Measurements from ENCODE around the gene PTPRM. TPM values are rescaled to one million over a fixed set of nuclear protein-coding genes. Genes with fewer than 3 reads are reported as not detected.

Gene PTPRM
- total RNA-seq, 4 donors from 2014 or later: 21.4 to 41.8 (median 29.6) TPM

DNA sequence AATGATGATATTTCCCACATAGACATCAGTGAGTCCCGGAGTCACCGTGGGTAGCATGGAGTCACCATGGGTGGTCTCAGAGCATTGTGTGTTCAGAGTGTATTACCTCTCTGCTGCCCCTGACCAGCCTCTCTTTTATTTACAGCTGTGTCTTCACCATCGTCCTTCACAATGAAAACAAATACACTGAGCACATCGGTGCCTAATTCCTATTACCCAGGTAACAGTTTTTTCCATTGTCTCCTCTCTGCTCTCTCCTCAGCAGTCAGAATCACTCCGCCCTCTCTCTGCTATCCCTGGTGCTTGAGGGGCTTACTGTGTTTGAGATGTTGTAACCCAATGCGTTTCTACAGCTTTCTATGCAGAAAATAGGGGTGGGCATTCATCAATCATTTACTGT is 680.6 kb downstream of the PTPRM start:
- DNase-seq (ENCODE audit: low spot score in 2 of 2): no peak
- WGBS, 2 donors: 76 to 87% methylated on average over 6 of the region's 6 CpGs
- no peak overlapping the region for H3K4me3 ChIP-seq (ENCODE audit: low read depth, poor library complexity, severe bottlenecking)
- TF ChIP-seq POLR2A (IDR thresholded peaks at IDR 0.05): no peak
- TF ChIP-seq, protein P1, sequence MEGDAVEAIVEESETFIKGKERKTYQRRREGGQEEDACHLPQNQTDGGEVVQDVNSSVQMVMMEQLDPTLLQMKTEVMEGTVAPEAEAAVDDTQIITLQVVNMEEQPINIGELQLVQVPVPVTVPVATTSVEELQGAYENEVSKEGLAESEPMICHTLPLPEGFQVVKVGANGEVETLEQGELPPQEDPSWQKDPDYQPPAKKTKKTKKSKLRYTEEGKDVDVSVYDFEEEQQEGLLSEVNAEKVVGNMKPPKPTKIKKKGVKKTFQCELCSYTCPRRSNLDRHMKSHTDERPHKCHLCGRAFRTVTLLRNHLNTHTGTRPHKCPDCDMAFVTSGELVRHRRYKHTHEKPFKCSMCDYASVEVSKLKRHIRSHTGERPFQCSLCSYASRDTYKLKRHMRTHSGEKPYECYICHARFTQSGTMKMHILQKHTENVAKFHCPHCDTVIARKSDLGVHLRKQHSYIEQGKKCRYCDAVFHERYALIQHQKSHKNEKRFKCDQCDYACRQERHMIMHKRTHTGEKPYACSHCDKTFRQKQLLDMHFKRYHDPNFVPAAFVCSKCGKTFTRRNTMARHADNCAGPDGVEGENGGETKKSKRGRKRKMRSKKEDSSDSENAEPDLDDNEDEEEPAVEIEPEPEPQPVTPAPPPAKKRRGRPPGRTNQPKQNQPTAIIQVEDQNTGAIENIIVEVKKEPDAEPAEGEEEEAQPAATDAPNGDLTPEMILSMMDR (IDR thresholded peaks at IDR 0.05): no peak
- intact Hi-C loops (cut with DNase I; ENCODE audit: low total_unique reads): loop anchor here (2.0 kb wide), 1 partner anchor 75 kb away; no protein-coding TSS in a partner anchor

DNA sequence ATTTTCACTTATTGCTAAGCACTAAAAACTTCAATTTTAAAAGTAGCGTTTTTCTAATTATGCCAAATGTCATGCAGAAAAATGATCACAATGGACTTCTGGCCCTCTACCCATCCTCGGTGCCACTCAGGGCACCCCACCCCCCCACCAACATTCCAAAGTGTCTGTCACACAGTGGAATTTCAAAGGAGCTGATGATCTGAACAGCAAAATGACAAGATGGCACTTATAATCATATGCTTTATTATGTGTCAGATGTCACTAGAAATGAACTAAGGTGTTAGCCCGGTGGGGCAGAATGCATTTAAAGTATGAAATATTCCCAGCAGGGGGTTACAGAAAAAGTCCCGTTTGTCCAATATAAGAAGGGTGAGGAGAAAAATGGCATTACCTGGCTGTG is 681.5 kb downstream of the PTPRM start:
- no peak overlapping the region for H3K4me3 ChIP-seq (ENCODE audit: low read depth, poor library complexity, severe bottlenecking)
- no peak for TF ChIP-seq POLR2A (IDR thresholded peaks at IDR 0.05)
- TF ChIP-seq, protein P1 (IDR thresholded peaks at IDR 0.05): no peak
- intact Hi-C loops (cut with DNase I; ENCODE audit: low total_unique reads): no loop called here
- DNase-seq (ENCODE audit: low spot score in 2 of 2): no peak
- WGBS, 2 donors: 81 to 86% methylated on average over 4 of the region's 4 CpGs

DNA sequence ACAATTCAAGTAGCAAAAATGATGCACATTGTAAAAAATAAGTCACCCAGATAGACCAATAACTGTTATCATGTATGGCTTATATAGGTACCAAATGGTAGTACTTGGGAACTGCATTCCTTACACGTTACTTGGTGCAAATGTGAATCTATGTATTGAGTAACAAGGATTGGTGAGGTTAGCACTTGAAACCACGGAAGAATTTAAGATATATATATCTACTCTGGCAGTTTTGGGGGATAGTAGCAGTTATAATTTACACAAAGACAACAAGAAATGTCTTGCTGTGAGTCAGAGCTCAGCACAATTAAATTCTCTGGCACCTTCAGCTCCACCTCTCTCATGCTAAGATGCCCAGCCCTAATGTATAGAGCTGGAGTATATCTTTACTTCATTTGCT is 682.7 kb downstream of the PTPRM start:
- 79 to 86% methylated on average over 2 of the region's 2 CpGs for WGBS, 2 donors
- no peak for TF ChIP-seq POLR2A (IDR thresholded peaks at IDR 0.05)
- H3K4me3 ChIP-seq (ENCODE audit: low read depth, poor library complexity, severe bottlenecking): no peak overlapping the region
- DNase-seq (ENCODE audit: low spot score in 2 of 2): no peak
- intact Hi-C loops (cut with DNase I; ENCODE audit: low total_unique reads): no loop called here

DNA sequence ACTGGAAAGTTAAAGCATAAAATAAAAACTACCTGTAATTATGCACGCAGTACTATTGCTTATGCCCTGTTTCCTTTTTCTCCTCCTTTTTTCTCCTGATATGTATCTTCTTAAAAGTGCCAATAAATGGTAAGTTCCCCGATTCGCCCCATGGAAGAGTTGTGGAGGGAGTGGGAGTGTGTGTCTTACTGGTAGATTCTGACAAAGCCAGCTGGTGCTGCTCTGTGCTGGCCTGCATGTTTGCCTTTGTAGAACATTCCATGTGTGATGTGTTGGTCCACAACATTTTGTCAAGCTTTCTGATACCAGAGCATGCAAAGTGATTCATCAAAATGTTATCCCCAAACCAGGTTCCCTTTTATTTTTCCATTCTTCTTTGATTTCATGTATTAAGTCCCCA is 685.3 kb downstream of the PTPRM start:
- 94 to 98% methylated on average over 3 of the region's 3 CpGs for WGBS, 2 donors
- intact Hi-C loops (cut with DNase I; ENCODE audit: low total_unique reads): no loop called here
- no peak for TF ChIP-seq POLR2A (IDR thresholded peaks at IDR 0.05)
- TF ChIP-seq, protein P1 (IDR thresholded peaks at IDR 0.05): no peak
- H3K4me3 ChIP-seq (ENCODE audit: low read depth, poor library complexity, severe bottlenecking): no peak overlapping the region
- DNase-seq (ENCODE audit: low spot score in 2 of 2): no peak

DNA sequence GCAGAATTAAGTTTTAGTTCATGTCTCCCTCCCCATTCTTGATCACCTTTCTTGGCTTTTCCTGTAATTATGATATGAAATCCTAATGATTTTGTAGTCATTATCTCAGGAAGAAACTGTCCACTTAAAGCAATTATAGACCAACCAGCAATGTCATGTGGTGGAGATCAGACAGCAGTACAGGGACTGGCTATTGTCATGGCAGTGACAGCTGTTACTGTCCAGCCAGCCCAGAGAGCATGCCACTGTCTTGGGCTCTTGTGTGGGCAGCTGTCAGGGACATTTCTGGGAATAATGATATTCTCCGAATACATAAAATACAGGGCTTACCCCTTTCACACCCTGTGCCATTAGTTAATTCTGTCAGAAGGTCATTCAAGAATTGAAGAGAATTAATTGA is 686.8 kb downstream of the PTPRM start:
- H3K4me3 ChIP-seq (ENCODE audit: low read depth, poor library complexity, severe bottlenecking): no peak overlapping the region
- intact Hi-C loops (cut with DNase I; ENCODE audit: low total_unique reads): no loop called here
- 95 to 100% methylated on average over 1 of the region's 1 CpG for WGBS, 2 donors
- no peak for DNase-seq (ENCODE audit: low spot score in 2 of 2)
- no peak for TF ChIP-seq POLR2A (IDR thresholded peaks at IDR 0.05)
- TF ChIP-seq, protein P1 (IDR thresholded peaks at IDR 0.05): no peak

DNA sequence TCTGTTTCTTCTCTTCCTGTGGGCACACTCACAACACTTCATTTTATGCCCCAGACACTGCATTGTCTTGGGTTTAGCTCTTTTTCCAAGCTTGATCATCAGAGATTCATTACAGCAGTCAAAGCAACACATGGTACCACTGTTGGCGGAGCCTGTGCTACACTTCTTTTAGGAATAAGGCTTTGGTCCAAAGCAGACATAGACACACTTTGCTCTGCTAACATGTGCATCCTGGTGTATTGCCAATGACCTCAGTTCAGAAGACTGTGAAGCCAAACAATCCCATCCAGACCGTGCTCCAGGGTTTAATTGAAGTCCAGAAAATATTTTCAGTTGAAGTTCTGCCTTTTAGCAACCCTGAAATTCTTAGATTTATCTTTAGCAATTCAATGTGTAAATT is 687.5 kb downstream of the PTPRM start:
- H3K4me3 ChIP-seq (ENCODE audit: low read depth, poor library complexity, severe bottlenecking): no peak overlapping the region
- intact Hi-C loops (cut with DNase I; ENCODE audit: low total_unique reads): no loop called here
- DNase-seq (ENCODE audit: low spot score in 2 of 2): no peak
- TF ChIP-seq POLR2A (IDR thresholded peaks at IDR 0.05): no peak
- TF ChIP-seq, protein P1 (IDR thresholded peaks at IDR 0.05): no peak
- 56 to 75% methylated on average over 2 of the region's 2 CpGs for WGBS, 2 donors

All from lower leg skin (tissue), 4 donors.